BLaER1 (cell line): ENCODE measurements around the gene TAC3.

Source experiments
- H3K27ac ChIP-seq: shearing (Covaris generic); formaldehyde crosslinking; 2 replicates; pipeline ENCODE4 v1.8.1; 2022
- H3K27me3 ChIP-seq: shearing (Covaris generic); formaldehyde crosslinking; 2 replicates; pipeline ENCODE4 v1.8.1; 2022
- H3K36me3 ChIP-seq: shearing (Covaris generic); formaldehyde crosslinking; 2 replicates; pipeline ENCODE4 v1.8.1; 2022
- H3K4me1 ChIP-seq: shearing (Covaris generic); formaldehyde crosslinking; 2 replicates; pipeline ENCODE4 v1.8.1; 2022
- H3K4me2 ChIP-seq: shearing (Covaris generic); formaldehyde crosslinking; 2 replicates; pipeline ENCODE4 v1.8.1; 2022
- H3K4me3 ChIP-seq: shearing (Covaris generic); formaldehyde crosslinking; 2 replicates; pipeline ENCODE4 v1.8.1; 2022
- H3K9ac ChIP-seq: shearing (Covaris generic); formaldehyde crosslinking; 2 replicates; pipeline ENCODE4 v1.8.1; 2022
- H3K9me3 ChIP-seq: shearing (Covaris generic); formaldehyde crosslinking; 2 replicates; pipeline ENCODE4 v1.8.1; 2022
- H4K20me1 ChIP-seq: shearing (Covaris generic); formaldehyde crosslinking; 2 replicates; pipeline ENCODE4 v1.8.1; 2022
- Cebpa-rat ChIP-seq: shearing (Covaris generic); IDR thresholded peaks from 2 replicates; pipeline ENCODE4 v1.8.1; 2022

TAC3 gene

GRCh38 chr12:56996793-56997545 lies 19.4 kb downstream of the TAC3 start:
- H3K36me3 ChIP-seq = peaks cover 69% of the 10 kb centered on the region

GRCh38 chr12:56995930-56996496 lies 20.3 kb downstream of the TAC3 start:
- Histone ChIP-seq H4K20me1 (peaks cover 59% of the 10 kb centered on the region), H3K4me2 (no peak overlapping the region), H3K9me3 (no peaks in the 10 kb centered on the region), H3K9ac (no peak overlapping the region), H3K4me1 (peaks cover 27% of the 10 kb centered on the region), H3K36me3 (peaks cover 59% of the 10 kb centered on the region), H3K4me3 (no peak overlapping the region), H3K27ac (no peak overlapping the region), H3K27me3 (no peaks in the 10 kb centered on the region)
- no peak for TF ChIP-seq Cebpa-rat

More at GRCh38 chr12:56996793-56997545, 19.4 kb downstream of the TAC3 start:
- no peak overlapping the region for H3K4me2 ChIP-seq
- no peaks in the 10 kb centered on the region for H3K9me3 ChIP-seq
- H3K27me3 ChIP-seq = no peaks in the 10 kb centered on the region
- H3K4me1 ChIP-seq = peaks cover 21% of the 10 kb centered on the region
- H3K27ac ChIP-seq = no peak overlapping the region
- TF ChIP-seq Cebpa-rat = no peak
- peaks cover 69% of the 10 kb centered on the region for H4K20me1 ChIP-seq
- H3K9ac ChIP-seq = no peak overlapping the region
- no peak overlapping the region for H3K4me3 ChIP-seq

- Histone ChIP-seq H3K4me1 (peaks cover 28% of the 10 kb centered on the region), H3K9me3 (no peaks in the 10 kb centered on the region), H3K27me3 (no peaks in the 10 kb centered on the region), H3K4me3 (no peak overlapping the region), H3K36me3 (peaks cover 53% of the 10 kb centered on the region), H4K20me1 (peaks cover 53% of the 10 kb centered on the region), H3K9ac (no peak overlapping the region), H3K27ac (no peak overlapping the region), H3K4me2 (no peak overlapping the region)
- no peak for TF ChIP-seq Cebpa-rat
These were observed 21.0 kb downstream of the TAC3 start for GRCh38 chr12:56995201-56995929.

GRCh38 chr12:56994231-56994746 lies 22.0 kb downstream of the TAC3 start:
- TF ChIP-seq Cebpa-rat = no peak
- H3K27ac ChIP-seq = no peak overlapping the region
- peaks cover 42% of the 10 kb centered on the region for H3K36me3 ChIP-seq

GRCh38 chr12:56993346-56993745 lies 23.0 kb downstream of the TAC3 start:
- TF ChIP-seq Cebpa-rat = no peak
- H3K27ac ChIP-seq = no peak overlapping the region
- H3K4me1 ChIP-seq = peaks cover 28% of the 10 kb centered on the region
- H3K9me3 ChIP-seq = no peaks in the 10 kb centered on the region
- no peak overlapping the region for H3K4me2 ChIP-seq
- H3K36me3 ChIP-seq = peaks cover 34% of the 10 kb centered on the region
- H3K9ac ChIP-seq = no peak overlapping the region
- H3K4me3 ChIP-seq = no peak overlapping the region
- peaks cover 32% of the 10 kb centered on the region for H4K20me1 ChIP-seq
- H3K27me3 ChIP-seq = no peaks in the 10 kb centered on the region

More at GRCh38 chr12:56994231-56994746, 22.0 kb downstream of the TAC3 start:
- H3K9me3 ChIP-seq = no peaks in the 10 kb centered on the region
- H3K4me3 ChIP-seq = no peak overlapping the region
- no peak overlapping the region for H3K4me2 ChIP-seq
- peaks cover 27% of the 10 kb centered on the region for H3K4me1 ChIP-seq
- peaks cover 42% of the 10 kb centered on the region for H4K20me1 ChIP-seq
- H3K27me3 ChIP-seq = no peaks in the 10 kb centered on the region
- no peak overlapping the region for H3K9ac ChIP-seq

- no peaks in the 10 kb centered on the region for H3K27me3 ChIP-seq
- no peaks in the 10 kb centered on the region for H3K9me3 ChIP-seq
- H3K36me3 ChIP-seq = peaks cover 16% of the 10 kb centered on the region
- H3K27ac ChIP-seq = peak overlapping the region; percentile 73
- H3K4me3 ChIP-seq = no peak overlapping the region
- peaks cover 43% of the 10 kb centered on the region for H3K4me1 ChIP-seq
- H3K9ac ChIP-seq = peak overlapping the region; percentile 46
- peak overlapping the region; percentile 74 for H3K4me2 ChIP-seq
- TF ChIP-seq Cebpa-rat = no peak
- peaks cover 15% of the 10 kb centered on the region; the same call in 1 of the 2 replicates for H4K20me1 ChIP-seq
These were observed 24.7 kb downstream of the TAC3 start for GRCh38 chr12:56991319-56992246.

- Histone ChIP-seq H3K27me3 (no peaks in the 10 kb centered on the region), H3K4me2 (peak overlapping the region; percentile 74), H4K20me1 (peaks cover 7% of the 10 kb centered on the region; the same call in 1 of the 2 replicates), H3K9me3 (no peaks in the 10 kb centered on the region), H3K27ac (peak overlapping the region; percentile 73), H3K4me3 (no peak overlapping the region), H3K36me3 (peaks cover 8% of the 10 kb centered on the region), H3K9ac (peak overlapping the region; percentile 46), H3K4me1 (peaks cover 43% of the 10 kb centered on the region)
- TF ChIP-seq Cebpa-rat = no peak
These were observed 25.5 kb downstream of the TAC3 start for GRCh38 chr12:56990648-56991318.

GRCh38 chr12:56989861-56990610 lies 26.3 kb downstream of the TAC3 start:
- Histone ChIP-seq H4K20me1 (no peaks in the 10 kb centered on the region; the same call in 1 of the 2 replicates), H3K27ac (no peak overlapping the region), H3K4me2 (peak overlapping the region; percentile 74), H3K36me3 (peaks cover under 1% of the 10 kb centered on the region; the same call in 1 of the 2 replicates), H3K9me3 (no peaks in the 10 kb centered on the region), H3K27me3 (no peaks in the 10 kb centered on the region), H3K4me3 (no peak overlapping the region), H3K9ac (no peak overlapping the region), H3K4me1 (peaks cover 43% of the 10 kb centered on the region)
- no peak for TF ChIP-seq Cebpa-rat
